ENCODE measurements around the gene GRIN2C. TPM values are rescaled to one million over a fixed set of nuclear protein-coding genes. Genes with fewer than 3 reads are reported as not detected.

The GRIN2C gene
- total RNA-seq, 1 experiment from 2014 or later: 0.44 TPM

GRCh38 chr17:74888469-74888868 lies 28.8 kb upstream of the GRIN2C start:
- no peaks in the 10 kb centered on the region for H3K9me3 Mint-ChIP-seq
- H3K27ac ChIP-seq (ENCODE audit: insufficient read length, low read depth, low read length): no peak overlapping the region
- no peak overlapping the region for H4K5ac ChIP-seq (ENCODE audit: insufficient read length, low read depth, low read length)
- H2AFZ ChIP-seq (ENCODE audit: low read length): no peak overlapping the region
- no peak overlapping the region for H2BK20ac ChIP-seq (ENCODE audit: low read depth, low read length, poor library complexity, severe bottlenecking)
- no CpG with 5 or more reads among the region's 13 CpGs for WGBS (ENCODE audit: extremely low coverage, insufficient read length, low lambda C conversion rate)
- no peak overlapping the region for H3K18ac ChIP-seq (ENCODE audit: insufficient read length, low read depth, low read length)
- no peak overlapping the region for H2AK5ac ChIP-seq (ENCODE audit: insufficient read length, low read length)
- no peaks in the 10 kb centered on the region for H3K79me1 ChIP-seq (ENCODE audit: insufficient read depth, low read depth, low read length, poor library complexity, severe bottlenecking)
- no peak overlapping the region for H3K56ac ChIP-seq (ENCODE audit: insufficient read length, low read depth, low read length)
- H3K79me2 ChIP-seq (ENCODE audit: insufficient read depth, low read length): no peaks in the 10 kb centered on the region
- no peak overlapping the region for H4K91ac ChIP-seq (ENCODE audit: insufficient read length, low read depth, low read length)
- H3K9ac ChIP-seq (ENCODE audit: extremely low read depth, insufficient read length, low read length): no peak overlapping the region
- H4K8ac ChIP-seq (replicated peaks; ENCODE audit: insufficient read length, low read depth, low read length): no peak overlapping the region
- H3K27me3 ChIP-seq (ENCODE audit: insufficient read depth, low read length): peaks cover 12% of the 10 kb centered on the region; the same call in 1 of the 2 replicates
- H3K36me3 Mint-ChIP-seq (ENCODE audit: insufficient read depth in 1 of 3, low read depth in 3 of 3): no peaks in the 10 kb centered on the region
- H3K4me2 ChIP-seq (ENCODE audit: insufficient read depth, insufficient read length, low read length): no peak overlapping the region
- no peaks in the 10 kb centered on the region for H3K4me1 ChIP-seq (ENCODE audit: insufficient read depth, low read length)
- H2BK12ac ChIP-seq (ENCODE audit: insufficient read length, low read depth, low read length): no peak overlapping the region
- H2BK5ac ChIP-seq (ENCODE audit: insufficient read length, low read length): no peak overlapping the region
- no peaks in the 10 kb centered on the region for H3K9me3 ChIP-seq (ENCODE audit: control insufficient read depth, low read depth, low read length)
- H4K20me1 ChIP-seq (ENCODE audit: control insufficient read depth, insufficient read depth, insufficient read length): no peaks in the 10 kb centered on the region
- no peak for DNase-seq
- H3K4me3 Mint-ChIP-seq: no peak overlapping the region; a peak in 2 of 5 replicates
- peak overlapping the region in 1 of 3 experiments; percentile 76; a peak in 1 of 7 replicates for H3K27ac Mint-ChIP-seq
- H3K4me1 Mint-ChIP-seq: peaks cover 5 to 12% of the 10 kb centered on the region in 2 experiments
- no peak overlapping the region for H3K4ac ChIP-seq (ENCODE audit: low read depth, low read length)
- H3K23me2 ChIP-seq (ENCODE audit: insufficient read length, low read depth, low read length, poor library complexity, severe bottlenecking): peaks cover 6% of the 10 kb centered on the region
- H2BK15ac ChIP-seq (ENCODE audit: low read depth, low read length): no peak overlapping the region
- no peak overlapping the region for H3K23ac ChIP-seq (ENCODE audit: insufficient read length, low read depth, low read length)
- TF ChIP-seq, protein P1, sequence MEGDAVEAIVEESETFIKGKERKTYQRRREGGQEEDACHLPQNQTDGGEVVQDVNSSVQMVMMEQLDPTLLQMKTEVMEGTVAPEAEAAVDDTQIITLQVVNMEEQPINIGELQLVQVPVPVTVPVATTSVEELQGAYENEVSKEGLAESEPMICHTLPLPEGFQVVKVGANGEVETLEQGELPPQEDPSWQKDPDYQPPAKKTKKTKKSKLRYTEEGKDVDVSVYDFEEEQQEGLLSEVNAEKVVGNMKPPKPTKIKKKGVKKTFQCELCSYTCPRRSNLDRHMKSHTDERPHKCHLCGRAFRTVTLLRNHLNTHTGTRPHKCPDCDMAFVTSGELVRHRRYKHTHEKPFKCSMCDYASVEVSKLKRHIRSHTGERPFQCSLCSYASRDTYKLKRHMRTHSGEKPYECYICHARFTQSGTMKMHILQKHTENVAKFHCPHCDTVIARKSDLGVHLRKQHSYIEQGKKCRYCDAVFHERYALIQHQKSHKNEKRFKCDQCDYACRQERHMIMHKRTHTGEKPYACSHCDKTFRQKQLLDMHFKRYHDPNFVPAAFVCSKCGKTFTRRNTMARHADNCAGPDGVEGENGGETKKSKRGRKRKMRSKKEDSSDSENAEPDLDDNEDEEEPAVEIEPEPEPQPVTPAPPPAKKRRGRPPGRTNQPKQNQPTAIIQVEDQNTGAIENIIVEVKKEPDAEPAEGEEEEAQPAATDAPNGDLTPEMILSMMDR (conservative IDR thresholded peaks at IDR 0.05): no peak
- no peak overlapping the region for H3K14ac ChIP-seq (ENCODE audit: insufficient read depth, low read length)
- no peak overlapping the region for H2BK120ac ChIP-seq (ENCODE audit: low read depth, low read length, poor library complexity, severe bottlenecking)
- H3T11ph ChIP-seq (ENCODE audit: low read length): no peak overlapping the region
- peaks cover 68% of the 10 kb centered on the region for H3K27me3 Mint-ChIP-seq (ENCODE audit: low read depth)

Measured in H9 (cell line).